NCI-H1417 (cell line): ENCODE measurements around the gene SORCS2.
"Not testable (repeated sequence)": the region's sequence is repeated elsewhere in the genome, so short reads cannot be mapped to it uniquely, and the experiment has no call there.

Experiments used
- DNase-seq, 3 experiments: peaks; one replicate each; lab custom pipeline; 2025; lab: John Stamatoyannopoulos, UW

Gene SORCS2

DNA sequence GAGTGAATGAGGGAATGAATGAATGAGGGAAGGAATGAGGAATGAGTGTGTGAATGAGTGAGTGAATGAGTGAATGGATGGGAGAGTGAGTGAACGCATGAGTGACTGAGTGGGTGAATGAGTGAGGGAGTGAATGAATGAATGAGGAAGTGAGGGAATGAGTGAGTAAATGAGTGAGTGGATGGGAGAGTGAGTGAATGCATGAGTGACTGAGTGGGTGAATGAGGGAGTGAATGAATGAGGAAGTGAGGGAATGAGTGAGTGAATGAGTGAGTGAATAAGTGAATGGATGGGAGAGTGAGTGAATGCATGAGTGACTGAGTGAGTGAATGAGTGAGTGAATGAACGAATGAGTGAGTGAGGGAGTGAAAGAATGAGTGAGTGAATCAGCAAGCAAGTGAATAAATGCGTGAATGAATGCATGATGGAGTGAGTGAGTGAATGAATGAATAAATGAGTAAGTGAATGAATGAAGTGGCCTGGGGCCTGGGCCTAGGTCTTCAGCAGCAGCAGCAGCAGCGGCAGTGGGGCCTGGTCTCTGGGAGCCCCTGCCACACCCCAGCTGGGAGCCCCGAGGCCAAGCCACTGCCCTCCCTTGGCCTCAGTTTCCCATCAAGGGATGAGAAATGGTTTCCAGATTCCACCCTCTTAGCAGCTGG is 258.6 kb downstream of the SORCS2 start:
- no peak for DNase-seq

DNA sequence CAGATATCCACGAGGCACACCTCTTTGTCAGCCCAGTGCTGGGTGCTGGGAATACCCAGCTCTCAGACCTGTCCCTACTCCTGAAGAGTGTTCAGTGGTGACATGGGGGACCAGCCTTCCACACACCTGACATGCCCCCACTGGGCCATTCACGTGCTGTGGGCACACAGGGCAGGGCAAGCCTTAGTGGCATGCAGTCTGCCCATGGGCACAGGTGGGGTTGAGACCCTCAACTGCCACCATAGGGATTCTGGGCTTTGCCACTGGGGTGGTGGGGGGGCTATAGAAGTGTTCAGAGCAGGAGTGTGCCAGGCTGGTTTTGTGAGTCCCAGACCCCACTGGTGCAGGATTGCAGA is 259.1 kb downstream of the SORCS2 start:
- DNase-seq: no peak

DNA sequence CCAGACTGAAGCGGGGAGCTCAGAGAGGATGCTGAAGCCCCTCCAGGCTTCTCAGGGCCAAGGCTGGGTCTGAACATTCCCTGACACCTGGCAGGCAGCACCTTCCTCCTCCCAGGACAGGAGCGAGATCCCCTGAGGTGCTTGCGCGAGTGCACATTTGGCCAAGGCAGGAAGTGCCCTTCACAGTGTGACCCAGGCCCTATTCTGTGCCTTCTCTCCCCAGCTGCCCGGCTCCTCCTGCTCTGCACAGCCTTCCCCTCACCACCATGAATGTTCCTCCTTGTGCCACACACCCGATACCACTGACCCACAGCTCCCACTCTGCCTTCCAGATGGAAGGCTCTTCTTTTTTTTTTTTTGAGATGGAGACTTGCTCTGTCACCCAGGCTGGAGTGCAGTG is 259.5 kb downstream of the SORCS2 start:
- DNase-seq: no peak

DNA sequence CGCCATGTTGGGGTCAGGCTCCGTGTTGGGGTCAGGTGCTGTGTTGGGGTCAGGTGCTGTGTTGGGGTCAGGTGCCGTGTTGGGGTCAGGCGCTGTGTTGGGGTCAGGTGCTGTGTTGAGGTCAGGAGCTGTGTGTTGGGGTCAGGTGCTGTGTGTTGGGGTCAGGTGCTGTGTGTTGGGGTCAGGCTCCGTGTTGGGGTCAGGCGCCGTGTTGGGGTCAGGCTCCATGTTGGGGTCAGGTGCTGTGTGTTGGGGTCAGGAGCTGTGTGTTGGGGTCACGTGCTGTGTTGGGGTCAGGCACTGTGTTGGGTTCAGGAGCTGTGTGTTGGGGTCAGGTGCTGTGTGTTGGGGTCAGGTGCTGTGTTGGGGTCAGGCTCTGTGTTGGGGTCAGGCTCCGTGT is 260.5 kb downstream of the SORCS2 start:
- DNase-seq: not testable (repeated sequence)

DNA sequence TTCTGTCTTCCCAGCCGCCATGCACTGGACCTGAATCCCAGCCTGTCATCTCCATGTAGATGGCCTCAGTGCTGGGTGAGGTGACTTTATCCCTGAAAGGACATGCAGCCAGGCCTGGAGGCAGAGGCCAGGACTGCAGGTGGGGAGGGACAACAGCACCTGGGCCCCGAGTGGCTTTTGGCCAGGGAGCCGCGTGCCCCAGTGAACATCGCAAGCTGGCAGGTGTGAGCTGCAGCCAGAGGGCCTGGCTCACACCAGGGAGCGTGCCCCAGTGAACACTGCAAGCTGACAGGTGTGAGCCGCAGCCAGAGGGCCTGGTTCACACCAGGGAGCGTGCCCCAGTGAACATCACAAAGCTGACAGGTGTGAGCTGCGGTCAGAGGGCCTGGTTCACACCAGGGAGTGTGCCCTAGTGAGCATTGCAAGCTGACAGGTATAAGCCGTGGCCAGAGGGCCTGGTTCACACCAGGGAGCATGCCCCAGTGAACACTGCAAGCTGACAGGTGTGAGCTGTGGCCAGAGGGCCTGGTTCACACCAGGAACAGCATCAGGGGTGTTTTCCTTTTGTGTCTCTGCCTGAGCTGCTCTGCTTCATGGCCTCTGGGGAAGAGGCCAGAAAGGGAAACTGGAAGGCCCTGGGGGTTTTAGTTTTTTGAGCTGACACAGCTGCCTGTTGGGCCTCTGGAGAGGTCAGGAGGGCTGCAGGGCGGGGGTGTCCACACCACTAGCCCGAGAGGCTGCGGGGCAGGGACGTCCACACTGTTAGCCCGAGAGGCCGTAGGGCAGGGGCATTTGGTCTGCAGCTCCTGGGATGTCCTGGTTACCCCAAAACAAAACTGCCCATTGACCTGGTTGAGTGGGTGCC is 265.1 kb downstream of the SORCS2 start:
- DNase-seq: no peak

DNA sequence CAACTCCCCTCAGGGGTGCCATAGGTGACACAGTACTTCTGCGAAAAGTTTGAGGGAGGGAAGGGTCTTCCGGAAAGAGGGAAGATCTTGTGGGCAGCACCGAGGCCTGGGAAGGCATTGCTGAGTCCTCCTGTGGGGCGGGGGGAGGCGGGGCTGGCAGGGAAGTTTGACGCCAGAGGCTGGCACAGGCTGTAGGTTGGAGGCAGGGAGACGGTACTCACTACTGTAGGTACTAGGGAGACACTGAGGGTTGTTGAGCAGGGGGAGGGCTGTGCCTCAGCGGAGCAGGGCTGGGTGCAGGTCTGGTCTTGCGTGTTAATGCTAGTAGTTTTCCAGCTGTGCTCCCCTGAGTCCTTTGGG is 265.7 kb downstream of the SORCS2 start:
- DNase-seq: no peak

DNA sequence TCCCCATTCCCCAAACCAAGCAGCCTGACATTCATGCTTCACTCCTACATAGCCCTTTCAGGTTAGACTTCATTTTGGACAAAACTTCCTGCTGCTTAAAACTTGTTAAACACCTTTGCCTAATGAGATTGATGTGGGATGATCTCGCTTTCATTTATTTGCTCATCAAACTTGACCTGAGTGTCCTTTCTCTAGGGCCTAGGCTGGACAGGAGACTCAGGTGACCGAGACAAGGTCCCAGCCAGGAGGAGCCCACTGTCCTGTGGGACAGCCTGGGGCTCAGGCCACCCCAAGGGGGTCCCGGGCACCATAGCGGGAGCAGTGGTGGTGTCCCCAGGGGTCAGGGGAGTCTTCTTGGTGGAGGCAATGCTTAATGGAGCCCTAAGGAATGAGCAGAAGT is 266.1 kb downstream of the SORCS2 start:
- DNase-seq: no peak

DNA sequence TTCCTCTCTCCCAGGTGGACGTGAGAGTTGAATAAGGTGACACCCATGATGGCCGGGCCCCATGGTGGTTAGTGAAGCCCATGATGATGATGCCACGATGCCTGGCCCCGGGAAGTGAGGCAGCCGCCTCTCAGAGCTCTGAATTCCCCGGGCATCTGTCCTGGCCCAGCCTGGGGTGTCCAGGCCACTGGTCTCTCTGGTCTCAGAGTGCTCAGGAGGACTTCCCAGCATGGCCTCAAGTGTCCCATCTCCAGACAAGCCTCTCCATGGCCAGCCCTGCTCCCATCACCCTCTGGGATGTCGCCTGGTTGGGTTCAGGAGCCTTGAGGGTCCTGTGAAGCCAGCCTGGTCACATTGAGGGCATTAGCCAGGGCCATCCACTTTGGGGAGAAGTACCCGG is 267.1 kb downstream of the SORCS2 start:
- no peak for DNase-seq

DNA sequence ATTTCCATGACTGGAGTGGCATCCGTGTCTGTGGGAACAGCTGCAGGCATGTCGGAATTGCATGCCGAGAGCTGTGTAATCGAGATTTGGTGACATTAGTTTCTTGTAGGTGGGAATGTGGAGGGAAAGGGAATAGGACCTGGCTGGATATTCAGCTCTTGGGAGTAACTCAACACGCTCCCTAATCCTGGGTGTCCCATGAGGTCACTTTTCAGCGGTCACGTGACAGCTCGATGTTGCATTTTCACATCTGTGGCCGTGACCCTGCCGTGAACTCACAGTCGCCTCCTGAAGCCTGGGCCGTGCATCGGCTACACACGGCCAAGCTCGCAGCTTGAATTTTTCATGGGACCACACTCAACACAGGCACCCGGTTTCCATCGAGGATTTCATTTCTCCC is 268.2 kb downstream of the SORCS2 start:
- no peak for DNase-seq

DNA sequence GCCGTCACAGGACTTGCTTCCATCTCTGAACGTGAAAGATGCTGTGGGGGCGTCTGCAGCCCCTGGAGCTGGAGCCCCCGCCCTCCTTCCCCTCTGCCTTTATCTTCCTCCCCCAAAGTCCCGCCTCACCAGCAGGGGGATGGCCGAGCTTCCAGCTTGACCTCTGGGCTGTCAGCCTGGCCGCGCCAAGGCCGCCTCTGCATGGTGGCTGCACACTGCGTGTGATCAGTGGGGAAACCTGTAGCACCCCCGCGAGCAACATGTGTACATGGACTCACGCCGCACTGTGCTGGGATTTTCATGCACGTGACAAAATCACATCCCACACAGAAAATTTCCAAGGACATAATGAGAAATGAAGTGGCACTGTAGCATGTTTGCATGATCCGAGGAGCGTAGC is 268.9 kb downstream of the SORCS2 start:
- no peak for DNase-seq

DNA sequence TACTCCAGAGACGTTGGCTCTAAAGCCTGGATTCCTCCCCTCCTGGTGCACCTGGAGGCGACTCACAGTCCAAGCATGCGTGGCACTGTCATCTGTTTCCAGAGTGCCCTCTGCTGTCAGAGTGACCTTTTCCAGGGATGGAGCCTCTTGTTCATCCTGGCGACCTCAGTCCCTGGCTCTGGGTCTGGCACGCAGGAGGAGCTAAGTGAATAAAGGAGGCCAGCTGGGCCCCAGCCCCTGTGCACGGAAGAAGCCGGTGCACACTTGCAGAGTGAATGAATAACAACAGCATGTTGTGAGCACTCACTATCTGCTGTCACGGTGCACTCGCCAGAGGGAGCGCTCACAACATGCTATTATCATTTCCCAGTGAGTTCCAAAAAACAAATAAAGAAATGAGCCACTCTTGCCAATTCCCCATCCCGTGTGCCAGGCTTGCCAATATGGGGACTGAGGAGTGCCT is 270.2 kb downstream of the SORCS2 start:
- peak; percentile 44 to 90 (median 73) for DNase-seq

DNA sequence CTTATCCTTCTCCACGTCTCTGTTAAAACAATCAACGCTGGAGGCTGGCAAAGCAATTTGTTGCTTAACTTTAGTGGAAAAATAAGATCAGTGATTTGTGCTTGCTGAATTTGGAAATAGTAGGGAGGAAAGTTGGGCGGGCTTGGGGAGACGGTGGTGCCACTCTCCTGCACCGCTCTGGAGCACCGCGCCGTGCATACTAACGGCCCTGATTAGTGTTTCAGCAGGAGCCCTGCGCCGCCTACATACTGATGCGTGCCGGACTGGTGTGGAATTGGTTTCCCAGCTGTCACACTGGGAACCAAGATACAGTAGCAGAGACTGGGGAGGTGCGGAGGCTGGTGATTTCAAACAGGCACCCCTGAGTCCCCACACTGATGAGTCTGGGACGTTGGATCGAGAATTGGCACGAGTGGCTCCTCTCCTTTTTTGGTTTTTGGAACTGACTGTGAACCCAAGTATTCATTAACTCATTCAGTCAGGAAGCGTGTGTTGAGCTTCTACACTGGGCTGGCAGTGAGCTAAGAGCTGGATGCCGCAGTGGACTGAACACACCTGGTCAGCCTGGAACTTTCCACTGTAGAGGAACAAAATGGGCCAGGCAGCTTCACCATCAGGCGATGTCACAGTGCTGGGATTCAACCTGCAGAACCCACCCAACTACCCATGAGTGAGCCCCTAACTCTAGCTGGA is 271.4 kb downstream of the SORCS2 start:
- DNase-seq: no peak

DNA sequence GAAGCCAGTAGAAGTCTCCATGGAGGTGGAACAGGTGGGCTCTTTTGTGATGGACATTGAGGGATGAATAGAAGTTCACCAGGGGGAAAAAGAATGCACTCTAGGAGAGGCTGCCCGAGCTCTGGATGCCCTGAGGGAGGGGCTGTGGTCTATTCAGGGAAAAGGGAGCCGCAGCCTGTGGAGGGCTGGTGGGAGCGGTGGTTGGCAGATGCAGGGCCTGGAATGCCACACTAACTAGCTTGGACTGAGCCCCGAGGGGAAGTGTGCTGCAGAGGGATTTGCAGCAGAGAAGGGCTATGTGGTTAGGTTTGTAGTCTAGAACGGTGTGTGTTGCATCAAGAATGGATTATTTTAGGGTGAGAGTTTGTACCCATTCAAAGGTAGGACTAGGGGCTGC is 271.9 kb downstream of the SORCS2 start:
- no peak for DNase-seq

DNA sequence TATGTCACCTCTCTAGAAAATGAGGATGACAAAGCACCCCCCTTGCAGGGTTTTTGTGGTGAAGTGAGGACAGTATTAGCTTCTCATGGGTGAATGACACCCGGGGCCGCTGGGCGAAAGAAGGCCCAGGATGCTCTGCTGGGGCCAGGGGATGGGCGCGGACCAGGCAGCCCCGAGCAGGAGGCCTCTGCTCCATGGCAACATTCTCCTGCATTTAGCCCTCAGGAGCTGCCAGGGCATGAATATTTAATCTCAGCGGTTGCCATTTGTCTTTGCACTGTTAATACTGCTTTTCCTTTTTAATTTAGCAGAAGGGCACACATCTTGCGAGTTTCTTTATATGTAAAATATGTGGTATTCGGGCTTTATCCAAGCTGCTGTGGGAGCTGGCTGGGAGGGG is 272.7 kb downstream of the SORCS2 start:
- DNase-seq: no peak

DNA sequence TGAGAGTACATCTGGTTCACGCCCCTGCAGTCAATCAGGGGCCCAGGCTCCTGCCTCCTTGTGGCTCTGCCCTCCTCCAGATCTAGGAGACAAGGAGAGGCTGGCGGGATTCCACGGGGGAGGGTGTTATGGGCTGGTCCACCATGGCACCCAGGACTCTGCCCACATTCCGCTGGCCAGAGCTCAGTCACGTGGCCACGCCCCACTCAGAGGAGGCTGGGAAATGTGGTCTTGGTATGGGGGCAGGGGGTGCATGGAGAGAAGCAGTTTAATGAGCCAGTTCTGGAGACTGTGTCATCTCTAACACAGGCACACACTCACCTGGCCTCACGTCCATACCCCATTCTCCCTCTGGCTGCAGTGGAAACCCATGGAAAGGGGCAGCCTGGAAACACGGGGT is 273.9 kb downstream of the SORCS2 start:
- DNase-seq: no peak

DNA sequence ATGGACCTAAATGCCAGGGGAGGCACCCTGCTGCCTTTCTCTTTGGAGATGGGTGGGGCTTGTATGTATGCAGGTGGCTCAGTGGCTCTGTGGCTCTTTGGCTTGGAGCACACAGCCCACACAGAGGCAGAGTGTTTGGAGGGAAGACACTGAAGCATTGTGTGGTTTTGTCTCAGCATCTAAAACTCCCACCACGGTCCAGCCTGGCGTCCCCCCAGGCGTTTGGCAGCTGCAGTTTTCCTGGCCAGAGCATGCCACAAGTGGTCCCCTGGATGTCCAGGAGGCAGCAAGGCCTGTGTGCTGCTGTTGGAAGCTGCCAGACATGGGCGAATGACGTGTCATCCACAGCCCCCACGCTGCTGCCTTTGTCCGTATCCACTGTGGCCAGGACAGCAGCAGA is 274.6 kb downstream of the SORCS2 start:
- DNase-seq: no peak

DNA sequence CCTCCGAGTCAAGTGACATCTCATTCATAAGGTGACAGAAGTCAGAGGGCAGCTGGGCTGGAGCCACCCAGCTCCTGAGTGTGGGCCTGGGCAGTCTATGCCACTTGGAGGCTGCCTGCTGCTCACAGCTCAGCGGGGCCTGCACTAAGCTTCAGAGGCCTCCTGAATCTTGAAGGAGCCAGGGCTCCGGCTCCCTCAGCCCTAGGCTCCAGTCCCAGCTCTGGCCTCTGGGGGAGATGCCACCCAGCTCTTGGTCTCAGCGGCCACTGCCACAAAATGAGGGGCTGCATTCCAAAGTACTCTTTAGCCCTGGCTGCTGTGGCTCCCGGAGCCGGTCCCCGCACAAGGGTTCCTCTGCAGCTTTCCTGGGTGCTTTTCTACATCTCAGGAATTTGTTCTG is 275.1 kb downstream of the SORCS2 start:
- DNase-seq: no peak

DNA sequence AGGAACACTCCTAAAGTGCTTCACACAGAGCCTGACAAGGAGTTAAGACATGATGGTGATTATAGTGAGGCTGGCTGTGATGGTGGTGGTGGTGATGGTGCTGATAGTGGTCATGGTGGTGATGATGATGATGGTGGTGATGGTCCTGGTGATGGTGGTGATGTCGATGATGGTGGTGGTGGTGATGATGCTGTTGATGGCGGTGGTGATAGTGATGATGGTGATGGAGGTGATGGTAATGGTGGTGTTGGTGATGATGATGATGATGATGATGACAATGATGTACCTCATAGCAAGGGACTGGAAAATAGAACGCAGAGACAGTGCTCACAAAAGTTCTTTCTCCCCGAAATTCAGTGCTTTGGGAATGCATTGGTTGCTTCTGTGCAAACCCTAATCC is 276.7 kb downstream of the SORCS2 start:
- DNase-seq: no peak

DNA sequence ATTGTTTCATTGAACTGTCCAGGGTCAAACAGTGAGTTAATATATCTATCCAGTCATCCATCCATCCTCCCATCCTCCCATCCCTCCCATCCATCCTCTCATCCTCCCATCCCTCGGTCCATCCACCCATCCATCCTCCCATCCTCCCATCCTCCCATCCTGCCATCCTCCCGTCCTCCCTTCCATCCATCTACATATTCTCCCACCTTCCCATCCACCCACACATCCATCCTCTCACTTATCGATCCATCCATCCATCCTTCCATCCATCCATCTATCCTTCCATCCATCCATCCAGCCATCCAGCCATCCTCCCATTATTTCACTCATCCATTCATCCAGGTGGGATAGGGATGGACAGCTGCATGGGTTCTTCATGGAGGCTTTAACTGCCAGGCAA is 277.8 kb downstream of the SORCS2 start:
- DNase-seq: no peak

DNA sequence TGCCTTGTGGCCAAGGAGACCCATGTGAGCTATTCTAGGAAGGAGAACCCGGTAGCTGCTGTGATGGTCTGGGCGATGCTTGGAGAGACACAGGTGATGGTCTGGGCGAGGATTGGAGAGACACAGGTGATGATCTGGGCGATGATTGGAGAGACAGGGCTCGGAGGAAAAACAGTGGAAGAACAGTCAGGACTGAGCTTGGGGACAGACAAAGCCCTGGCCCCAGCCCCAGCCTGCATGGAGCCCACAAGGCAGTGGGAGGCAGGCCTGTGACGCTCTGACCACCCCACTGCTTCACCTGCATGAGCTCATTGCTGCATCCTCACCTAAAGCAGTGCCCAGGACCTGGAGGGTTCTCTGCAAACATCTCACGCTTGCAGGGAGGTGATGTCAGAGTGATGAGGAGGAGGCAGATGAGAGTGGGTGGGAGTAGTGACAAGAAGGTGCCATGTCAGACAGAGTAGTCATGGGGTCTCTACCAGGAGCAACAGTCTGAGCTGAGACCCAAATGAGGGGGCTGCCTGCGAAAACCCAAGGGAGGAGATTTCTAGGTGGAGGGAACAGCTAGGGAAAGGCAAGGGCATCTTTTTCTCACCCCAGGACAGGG is 278.3 kb downstream of the SORCS2 start:
- no peak for DNase-seq

DNA sequence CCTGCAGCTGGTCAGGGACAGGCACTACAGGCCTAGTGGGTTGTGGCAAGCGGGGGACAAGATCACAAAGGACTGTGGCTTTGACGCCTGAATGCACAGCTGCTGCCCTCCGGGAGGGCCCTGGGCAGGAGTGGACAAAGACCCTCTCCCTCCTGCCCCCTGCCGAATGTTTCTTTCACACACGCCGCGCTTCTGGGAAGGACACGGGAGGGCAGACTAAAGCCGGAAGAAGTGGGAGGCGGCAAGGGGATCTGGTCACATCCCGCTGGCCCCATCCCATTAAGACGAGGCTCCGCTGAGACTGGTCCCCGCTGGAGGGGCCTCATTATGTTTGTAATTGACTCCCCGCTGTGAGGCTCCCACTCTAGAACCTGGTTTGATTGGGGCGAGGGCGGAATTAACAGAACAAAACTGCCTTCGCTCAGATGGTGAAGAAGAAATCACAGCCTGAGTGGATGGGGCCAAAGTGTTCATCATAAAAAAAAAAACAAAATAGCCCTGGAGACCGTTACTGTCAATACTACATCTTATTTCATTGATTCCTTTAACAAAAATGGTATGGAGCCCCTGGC is 280.2 kb downstream of the SORCS2 start:
- DNase-seq: peak; percentile 22 to 79 (median 44)

DNA sequence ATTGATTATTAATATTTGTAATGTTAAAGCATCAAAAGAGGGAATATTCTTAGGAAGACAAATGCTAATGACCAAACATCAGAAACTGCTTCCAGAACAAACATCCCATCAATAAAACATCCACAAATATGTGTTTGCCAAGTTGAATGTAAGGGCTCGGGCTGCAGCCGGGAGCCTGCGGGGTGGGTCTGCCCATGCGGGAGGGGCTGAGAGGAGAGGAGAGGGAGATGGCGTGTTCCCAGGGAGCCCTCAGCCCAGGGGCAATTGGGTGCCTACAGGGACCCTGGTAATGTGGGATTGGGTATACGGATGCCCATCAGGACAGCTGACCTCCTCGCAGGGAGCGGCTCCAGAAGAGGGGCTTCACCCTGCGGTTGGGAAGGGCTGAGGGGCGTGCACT is 280.7 kb downstream of the SORCS2 start:
- DNase-seq: no peak
